Right lobe of liver (tissue), 4 donors: ENCODE data around the gene C1QTNF8.

Experiments
- POLR2A ChIP-seq: fragments of 450-650 bp; IDR thresholded peaks from one replicate; pipeline ENCODE4 v1.6.1; 2017; ENCODE audit warnings: antibody characterized with exemption, mild to moderate bottlenecking
- TF ChIP-seq, protein P1 (sequence below), 4 donors: fragments of 200-600 bp in 3 of 4; fragments of 450-650 bp in 1 of 4; IDR thresholded peaks; one replicate each; pipeline versions ENCODE4 v1.5.1 to v1.8.0; 2016 to 2022; ENCODE audit warnings: antibody characterized with exemption in 4 of 4, mild to moderate bottlenecking in 2 of 4
- donor health status: DM: no; HTN: no; CAD: no.
- donor health status: DM: no; HTN: no; CAD: no.
- donor health status: DM: no; HTN: yes; CAD: no.

DNA sequence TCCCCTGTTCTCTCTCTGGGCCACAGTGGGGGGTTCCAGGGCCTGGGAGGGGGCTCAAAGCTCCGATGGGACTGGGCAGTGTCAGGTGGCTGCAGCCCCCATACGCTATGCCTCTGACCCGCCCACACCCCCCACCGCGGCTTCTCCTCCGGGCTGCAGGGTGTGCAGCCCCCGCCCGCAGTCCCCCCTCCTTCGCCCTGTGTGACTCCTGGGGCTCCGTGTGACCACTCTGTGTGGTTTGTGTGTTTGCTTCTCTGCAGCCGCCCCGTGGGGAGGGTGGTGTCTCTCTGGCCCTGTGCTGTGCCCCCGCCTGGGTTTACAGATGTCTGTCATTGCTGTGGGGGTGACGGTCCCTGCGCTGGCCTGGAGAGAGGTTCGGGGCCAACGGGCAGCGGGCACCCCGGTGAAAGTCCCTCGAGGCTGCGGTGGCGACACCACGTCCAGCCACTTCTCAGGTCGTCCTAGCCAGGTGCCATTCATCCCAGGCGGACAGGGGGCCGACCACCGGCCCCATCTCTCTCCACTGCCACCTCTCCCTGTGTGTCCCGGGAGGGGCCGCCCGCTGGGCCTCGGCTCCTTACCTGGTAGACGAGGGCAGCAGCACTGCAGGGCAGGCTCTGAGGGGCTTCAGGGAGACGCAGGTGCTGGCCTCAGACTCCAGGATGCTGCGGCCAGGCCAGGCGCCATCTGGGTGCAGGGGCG lies 18.0 kb downstream of the C1QTNF8 start:
- TF ChIP-seq POLR2A, result no peak
- TF ChIP-seq, protein P1, sequence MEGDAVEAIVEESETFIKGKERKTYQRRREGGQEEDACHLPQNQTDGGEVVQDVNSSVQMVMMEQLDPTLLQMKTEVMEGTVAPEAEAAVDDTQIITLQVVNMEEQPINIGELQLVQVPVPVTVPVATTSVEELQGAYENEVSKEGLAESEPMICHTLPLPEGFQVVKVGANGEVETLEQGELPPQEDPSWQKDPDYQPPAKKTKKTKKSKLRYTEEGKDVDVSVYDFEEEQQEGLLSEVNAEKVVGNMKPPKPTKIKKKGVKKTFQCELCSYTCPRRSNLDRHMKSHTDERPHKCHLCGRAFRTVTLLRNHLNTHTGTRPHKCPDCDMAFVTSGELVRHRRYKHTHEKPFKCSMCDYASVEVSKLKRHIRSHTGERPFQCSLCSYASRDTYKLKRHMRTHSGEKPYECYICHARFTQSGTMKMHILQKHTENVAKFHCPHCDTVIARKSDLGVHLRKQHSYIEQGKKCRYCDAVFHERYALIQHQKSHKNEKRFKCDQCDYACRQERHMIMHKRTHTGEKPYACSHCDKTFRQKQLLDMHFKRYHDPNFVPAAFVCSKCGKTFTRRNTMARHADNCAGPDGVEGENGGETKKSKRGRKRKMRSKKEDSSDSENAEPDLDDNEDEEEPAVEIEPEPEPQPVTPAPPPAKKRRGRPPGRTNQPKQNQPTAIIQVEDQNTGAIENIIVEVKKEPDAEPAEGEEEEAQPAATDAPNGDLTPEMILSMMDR (IDR thresholded peaks at IDR 0.05), result no peak
